BLaER1 (cell line): Measurements from ENCODE around the gene UFD1.
A peak's percentile ranks its signal among the peaks of the same experiment; 100 is the strongest.
"Not testable (repeated sequence)": the region's sequence is repeated elsewhere in the genome, so short reads cannot be mapped to it uniquely, and the experiment has no call there.

Experiments
- H3K27ac ChIP-seq: shearing (Covaris generic); formaldehyde crosslinking; 2 replicates; pipeline ENCODE4 v1.8.1; 2022
- H3K27me3 ChIP-seq: shearing (Covaris generic); formaldehyde crosslinking; 2 replicates; pipeline ENCODE4 v1.8.1; 2022
- H3K36me3 ChIP-seq: shearing (Covaris generic); formaldehyde crosslinking; 2 replicates; pipeline ENCODE4 v1.8.1; 2022
- H3K4me1 ChIP-seq: shearing (Covaris generic); formaldehyde crosslinking; 2 replicates; pipeline ENCODE4 v1.8.1; 2022
- H3K4me2 ChIP-seq: shearing (Covaris generic); formaldehyde crosslinking; 2 replicates; pipeline ENCODE4 v1.8.1; 2022
- H3K4me3 ChIP-seq: shearing (Covaris generic); formaldehyde crosslinking; 2 replicates; pipeline ENCODE4 v1.8.1; 2022
- H3K9ac ChIP-seq: shearing (Covaris generic); formaldehyde crosslinking; 2 replicates; pipeline ENCODE4 v1.8.1; 2022
- H3K9me3 ChIP-seq: shearing (Covaris generic); formaldehyde crosslinking; 2 replicates; pipeline ENCODE4 v1.8.1; 2022
- H4K20me1 ChIP-seq: shearing (Covaris generic); formaldehyde crosslinking; 2 replicates; pipeline ENCODE4 v1.8.1; 2022
- Cebpa-rat ChIP-seq: shearing (Covaris generic); IDR thresholded peaks from 2 replicates; pipeline ENCODE4 v1.8.1; 2022

Gene UFD1

DNA sequence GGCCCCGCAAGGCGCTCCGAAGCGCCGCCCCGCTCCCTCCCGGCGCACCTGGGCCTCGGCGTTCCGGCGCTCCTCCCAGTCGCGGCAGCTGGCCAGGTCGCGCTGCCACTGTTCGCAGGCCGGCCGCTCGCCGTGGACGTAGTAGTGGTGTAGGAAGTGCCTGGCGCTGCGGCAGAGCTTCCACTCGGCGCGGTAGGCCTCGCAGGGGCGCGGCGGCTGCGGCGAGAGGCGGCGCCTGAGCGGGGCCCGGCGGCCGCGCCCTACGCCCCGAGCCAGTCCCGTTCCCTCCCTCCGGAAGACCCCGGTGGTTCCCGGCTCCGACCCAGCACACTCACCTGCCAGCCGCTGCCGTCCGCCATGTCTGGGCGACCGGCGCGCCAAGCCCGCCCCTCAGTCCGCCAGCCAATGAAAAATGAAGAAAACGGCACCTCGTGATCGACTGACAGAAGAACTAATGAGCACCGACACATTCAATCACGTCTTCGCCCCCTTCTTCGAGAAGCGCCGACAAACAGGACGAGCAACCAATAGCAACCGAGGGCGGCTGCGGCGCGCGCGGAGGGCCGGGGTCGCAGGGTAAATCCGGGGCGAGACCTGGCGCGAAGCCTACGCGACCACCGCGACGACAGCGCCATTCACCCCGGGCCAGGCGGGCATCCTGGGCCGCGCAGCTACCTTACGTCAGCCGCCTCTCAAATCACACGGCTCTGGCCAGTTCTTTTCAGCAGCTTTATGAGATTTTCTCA is 31.5 kb downstream of the UFD1 start, which contains the start of gene C22orf39:
C22orf39 (minus strand) TSS at position 382 of the 746 bp plus-strand sequence; CDS start at position 359, 23 bp downstream.
- peak within 1 kb of the TSS; percentile 97 for H3K9ac ChIP-seq
- peaks cover 30% of the 10 kb centered on the region for H3K4me1 ChIP-seq
- no peak for TF ChIP-seq Cebpa-rat
- H3K9me3 ChIP-seq, result no peaks in the 10 kb centered on the region
- peak within 1 kb of the TSS; percentile 98 for H3K4me3 ChIP-seq
- peaks cover 45% of the 10 kb centered on the region for H4K20me1 ChIP-seq
- H3K36me3 ChIP-seq, result peaks cover 71% of the 10 kb centered on the region
- no peaks in the 10 kb centered on the region for H3K27me3 ChIP-seq
- peak within 1 kb of the TSS; percentile 96 for H3K27ac ChIP-seq
- peak within 1 kb of the TSS; percentile 95 for H3K4me2 ChIP-seq

GRCh38 chr22:19446603-19447329 is 32.2 kb downstream of the UFD1 start:
- Histone ChIP-seq H3K36me3 (peaks cover 71% of the 10 kb centered on the region), H3K9me3 (no peaks in the 10 kb centered on the region), H3K4me3 (peak overlapping the region; percentile 98), H3K27me3 (no peaks in the 10 kb centered on the region), H3K4me1 (peaks cover 30% of the 10 kb centered on the region), H4K20me1 (peaks cover 53% of the 10 kb centered on the region), H3K27ac (peak overlapping the region; percentile 96), H3K9ac (peak overlapping the region; percentile 97), H3K4me2 (peak overlapping the region; percentile 95)
- TF ChIP-seq Cebpa-rat, result no peak

DNA sequence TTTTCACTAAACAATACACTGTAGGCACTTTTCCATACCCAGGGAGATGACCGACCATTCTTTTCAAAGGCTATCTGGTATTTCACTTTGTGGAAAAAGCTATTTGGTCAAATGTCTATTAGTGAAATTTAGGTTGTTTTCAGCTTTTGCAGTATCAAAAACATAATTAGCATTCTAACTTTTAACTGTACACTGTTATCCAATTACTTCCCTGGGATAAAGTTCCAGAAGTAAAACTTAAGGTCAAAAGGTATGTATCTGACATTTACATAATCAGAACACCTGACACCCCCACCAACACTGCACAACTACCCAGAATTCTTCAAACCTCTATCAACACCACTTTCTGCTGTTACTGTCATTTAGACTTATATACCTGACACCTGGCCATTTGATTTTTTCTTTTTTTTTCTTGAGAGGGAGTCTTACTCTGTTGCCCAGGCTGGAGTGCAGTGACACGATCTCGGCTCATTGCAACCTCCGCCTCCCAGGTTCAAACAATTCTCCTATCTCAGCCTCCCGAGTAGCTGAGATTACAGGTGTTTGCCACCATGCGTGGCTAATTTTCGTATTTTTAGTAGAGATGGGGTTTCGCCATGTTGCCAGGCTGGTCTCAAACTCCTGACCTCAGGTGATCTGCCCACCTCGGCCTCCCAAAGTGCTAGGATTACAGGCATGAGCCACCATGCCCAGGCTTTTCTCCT is 33.6 kb downstream of the UFD1 start:
- H3K4me3 ChIP-seq, H3K9me3 ChIP-seq, H3K9ac ChIP-seq, H3K27me3 ChIP-seq, H3K27ac ChIP-seq: not testable (repeated sequence)
- Histone ChIP-seq H3K36me3 (peaks cover 71% of the 10 kb centered on the region), H3K4me1 (peaks cover 30% of the 10 kb centered on the region), H3K4me2 (peak overlapping the region; percentile 95), H4K20me1 (peaks cover 66% of the 10 kb centered on the region)

- H3K36me3 ChIP-seq, result peaks cover 70% of the 10 kb centered on the region
- H3K27ac ChIP-seq, result no peak overlapping the region
- peaks cover 24% of the 10 kb centered on the region for H3K4me1 ChIP-seq
- H3K4me3 ChIP-seq, result no peak overlapping the region
- H3K27me3 ChIP-seq, result no peaks in the 10 kb centered on the region
- H4K20me1 ChIP-seq, result peaks cover 69% of the 10 kb centered on the region
- no peak overlapping the region for H3K9ac ChIP-seq
- H3K4me2 ChIP-seq, result no peak overlapping the region
- no peak for TF ChIP-seq Cebpa-rat
- no peaks in the 10 kb centered on the region for H3K9me3 ChIP-seq
Observed at GRCh38 chr22:19443544-19444211, 35.3 kb downstream of the UFD1 start.

GRCh38 chr22:19442166-19442565 is 36.8 kb downstream of the UFD1 start:
- H4K20me1 ChIP-seq, result peaks cover 69% of the 10 kb centered on the region

DNA sequence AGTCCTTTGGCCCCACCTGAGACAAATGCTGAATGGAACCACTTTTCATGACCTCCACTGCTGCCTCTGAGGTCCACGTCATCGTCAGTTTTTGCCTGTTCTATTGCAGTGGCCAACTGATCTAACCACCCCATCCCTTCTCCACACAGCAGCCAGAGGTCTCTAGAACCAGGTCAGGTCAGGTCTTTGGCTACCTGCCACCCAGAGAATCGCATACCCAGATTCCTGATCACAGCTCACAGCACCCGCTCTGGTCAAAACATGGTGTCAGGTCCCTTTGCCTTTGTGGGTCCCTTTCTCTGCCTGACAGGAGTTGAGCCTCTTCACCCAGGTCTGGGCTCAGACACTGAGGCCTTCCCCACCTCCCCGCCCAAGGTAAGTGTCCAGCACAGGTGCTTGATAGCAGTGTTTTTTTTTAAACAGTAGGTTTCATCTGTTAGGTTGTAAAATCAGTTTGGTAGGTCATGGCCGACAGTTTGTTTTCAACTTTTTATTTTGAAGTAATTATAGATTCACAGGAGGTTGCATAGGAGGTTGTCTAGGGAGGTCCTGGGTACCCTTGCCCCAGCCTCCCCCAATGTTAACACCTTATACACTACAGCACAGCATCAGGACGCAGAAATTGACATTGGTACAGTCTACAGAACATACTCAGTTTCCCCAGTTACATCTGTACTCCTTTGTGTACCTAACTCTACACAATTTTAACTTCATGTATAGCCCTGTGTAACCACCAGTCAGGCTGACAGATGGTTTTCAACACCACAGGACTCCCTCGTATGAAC is 38.4 kb downstream of the UFD1 start:
- H3K4me2 ChIP-seq, result no peak overlapping the region
- H4K20me1 ChIP-seq, result peaks cover 66% of the 10 kb centered on the region
- H3K4me1 ChIP-seq, result peaks cover 19% of the 10 kb centered on the region
- H3K36me3 ChIP-seq, result peaks cover 92% of the 10 kb centered on the region
- H3K27me3 ChIP-seq, result no peaks in the 10 kb centered on the region
- no peak overlapping the region for H3K27ac ChIP-seq
- no peak overlapping the region for H3K9ac ChIP-seq
- no peak for TF ChIP-seq Cebpa-rat
- no peaks in the 10 kb centered on the region for H3K9me3 ChIP-seq
- no peak overlapping the region for H3K4me3 ChIP-seq

More at GRCh38 chr22:19442166-19442565, 36.8 kb downstream of the UFD1 start:
- Histone ChIP-seq H3K4me1 (peaks cover 17% of the 10 kb centered on the region), H3K4me3 (no peak overlapping the region), H3K9ac (no peak overlapping the region), H3K27me3 (no peaks in the 10 kb centered on the region), H3K27ac (no peak overlapping the region), H3K4me2 (no peak overlapping the region), H3K9me3 (no peaks in the 10 kb centered on the region), H3K36me3 (peaks cover 82% of the 10 kb centered on the region)
- TF ChIP-seq Cebpa-rat, result no peak

DNA sequence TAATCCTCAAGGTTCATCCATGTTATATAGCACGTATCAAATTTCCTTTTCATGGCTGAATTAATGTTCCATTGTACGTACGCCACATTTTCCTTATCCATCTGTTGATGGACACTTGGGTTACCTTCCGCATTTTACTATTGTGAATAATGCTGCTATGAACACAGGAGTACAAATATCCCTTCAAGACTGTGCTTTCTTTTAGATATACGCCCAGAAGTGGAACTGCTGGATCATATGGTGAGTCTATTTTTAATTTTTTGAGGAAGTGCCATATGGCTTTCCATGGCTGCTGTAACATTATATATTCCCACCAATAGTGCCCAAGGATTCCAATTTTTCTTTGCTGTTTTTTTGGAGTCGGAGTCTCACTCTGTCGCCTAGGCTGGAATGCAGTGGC is 40.7 kb downstream of the UFD1 start:
- Histone ChIP-seq H3K4me3 (no peak overlapping the region), H4K20me1 (peaks cover 46% of the 10 kb centered on the region), H3K9ac (no peak overlapping the region), H3K4me2 (no peak overlapping the region), H3K9me3 (no peaks in the 10 kb centered on the region), H3K27me3 (no peaks in the 10 kb centered on the region), H3K27ac (no peak overlapping the region), H3K36me3 (peaks cover 73% of the 10 kb centered on the region), H3K4me1 (peaks cover 38% of the 10 kb centered on the region)
- no peak for TF ChIP-seq Cebpa-rat

DNA sequence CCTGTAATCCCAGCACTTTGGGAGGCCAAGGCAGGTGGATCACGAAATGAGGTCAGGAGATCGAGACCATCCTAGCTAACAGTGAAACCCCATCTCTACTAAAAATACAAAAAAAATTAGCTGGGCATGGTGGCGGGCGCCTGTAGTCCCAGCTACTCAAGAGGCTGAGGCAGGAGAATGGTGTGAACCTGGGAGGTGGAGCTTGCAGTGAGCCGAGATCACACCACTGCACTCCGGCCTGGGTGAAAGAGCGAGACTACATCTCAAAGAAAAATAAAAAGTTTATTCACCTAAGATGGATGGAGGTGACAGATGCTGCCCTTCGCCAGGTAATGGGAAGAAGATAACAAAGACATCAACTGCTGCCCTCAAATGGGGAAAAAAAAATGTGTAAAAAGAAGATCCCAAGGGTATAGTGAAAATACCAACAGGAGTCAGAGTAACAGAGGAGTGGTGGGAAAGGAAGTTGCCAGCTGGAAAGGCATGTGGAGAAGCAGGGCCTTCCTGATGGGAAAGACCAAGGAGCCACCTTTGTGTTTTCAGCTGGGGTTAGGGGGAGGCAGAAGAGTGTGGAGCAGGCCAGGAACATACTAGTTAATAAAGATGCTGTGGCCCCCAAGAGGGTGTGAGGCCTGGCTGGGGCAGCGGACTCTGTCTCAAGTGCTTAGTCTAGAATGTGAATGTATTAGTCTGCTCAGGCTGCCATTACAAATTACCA is 42.4 kb downstream of the UFD1 start:
- Histone ChIP-seq H4K20me1 (peaks cover 30% of the 10 kb centered on the region; the same call in 1 of the 2 replicates), H3K4me1 (peaks cover 45% of the 10 kb centered on the region), H3K36me3 (peaks cover 56% of the 10 kb centered on the region), H3K4me2 (peak overlapping the region; percentile 85)
- not testable (repeated sequence) for H3K4me3 ChIP-seq, H3K9ac ChIP-seq, H3K9me3 ChIP-seq, H3K27ac ChIP-seq, H3K27me3 ChIP-seq
